GM12872 (cell line): ENCODE measurements around the gene BHLHE23.

Source experiments
- TF ChIP-seq, protein P1 (sequence below): IDR thresholded peaks from 3 replicates; pipeline ENCODE4 v1.5.1; 2011; ENCODE audit warnings: low read depth, mild to moderate bottlenecking, low read length, moderate library complexity; ENCODE audit not compliant: insufficient read depth

BHLHE23 gene

DNA sequence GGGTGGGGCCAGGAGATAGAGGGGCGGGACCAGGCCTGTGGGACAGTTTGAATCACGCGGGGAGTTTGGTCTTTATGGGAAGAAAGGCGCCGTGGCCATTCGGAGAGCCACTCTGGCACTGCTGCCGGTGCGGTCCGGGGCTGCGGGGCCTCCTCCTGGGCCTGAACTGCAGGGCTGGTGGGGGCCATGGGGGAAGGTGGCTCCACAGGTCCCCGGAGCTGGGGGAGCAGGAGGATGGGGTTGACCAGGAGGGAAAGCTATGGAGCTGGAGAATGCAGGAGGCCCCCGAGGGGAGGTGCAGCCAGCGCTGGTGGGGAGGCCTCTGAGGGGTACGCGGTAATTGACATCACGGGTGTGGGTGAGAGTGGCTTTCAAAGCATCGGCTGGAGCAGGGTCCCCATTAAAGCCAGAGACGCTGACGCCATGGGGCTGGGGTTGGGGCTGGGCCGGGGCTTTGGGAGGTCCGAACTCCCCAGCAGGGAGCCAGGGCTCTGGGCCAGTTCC is 1.8 kb upstream of the BHLHE23 start:
- TF ChIP-seq, protein P1, sequence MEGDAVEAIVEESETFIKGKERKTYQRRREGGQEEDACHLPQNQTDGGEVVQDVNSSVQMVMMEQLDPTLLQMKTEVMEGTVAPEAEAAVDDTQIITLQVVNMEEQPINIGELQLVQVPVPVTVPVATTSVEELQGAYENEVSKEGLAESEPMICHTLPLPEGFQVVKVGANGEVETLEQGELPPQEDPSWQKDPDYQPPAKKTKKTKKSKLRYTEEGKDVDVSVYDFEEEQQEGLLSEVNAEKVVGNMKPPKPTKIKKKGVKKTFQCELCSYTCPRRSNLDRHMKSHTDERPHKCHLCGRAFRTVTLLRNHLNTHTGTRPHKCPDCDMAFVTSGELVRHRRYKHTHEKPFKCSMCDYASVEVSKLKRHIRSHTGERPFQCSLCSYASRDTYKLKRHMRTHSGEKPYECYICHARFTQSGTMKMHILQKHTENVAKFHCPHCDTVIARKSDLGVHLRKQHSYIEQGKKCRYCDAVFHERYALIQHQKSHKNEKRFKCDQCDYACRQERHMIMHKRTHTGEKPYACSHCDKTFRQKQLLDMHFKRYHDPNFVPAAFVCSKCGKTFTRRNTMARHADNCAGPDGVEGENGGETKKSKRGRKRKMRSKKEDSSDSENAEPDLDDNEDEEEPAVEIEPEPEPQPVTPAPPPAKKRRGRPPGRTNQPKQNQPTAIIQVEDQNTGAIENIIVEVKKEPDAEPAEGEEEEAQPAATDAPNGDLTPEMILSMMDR: no peak

DNA sequence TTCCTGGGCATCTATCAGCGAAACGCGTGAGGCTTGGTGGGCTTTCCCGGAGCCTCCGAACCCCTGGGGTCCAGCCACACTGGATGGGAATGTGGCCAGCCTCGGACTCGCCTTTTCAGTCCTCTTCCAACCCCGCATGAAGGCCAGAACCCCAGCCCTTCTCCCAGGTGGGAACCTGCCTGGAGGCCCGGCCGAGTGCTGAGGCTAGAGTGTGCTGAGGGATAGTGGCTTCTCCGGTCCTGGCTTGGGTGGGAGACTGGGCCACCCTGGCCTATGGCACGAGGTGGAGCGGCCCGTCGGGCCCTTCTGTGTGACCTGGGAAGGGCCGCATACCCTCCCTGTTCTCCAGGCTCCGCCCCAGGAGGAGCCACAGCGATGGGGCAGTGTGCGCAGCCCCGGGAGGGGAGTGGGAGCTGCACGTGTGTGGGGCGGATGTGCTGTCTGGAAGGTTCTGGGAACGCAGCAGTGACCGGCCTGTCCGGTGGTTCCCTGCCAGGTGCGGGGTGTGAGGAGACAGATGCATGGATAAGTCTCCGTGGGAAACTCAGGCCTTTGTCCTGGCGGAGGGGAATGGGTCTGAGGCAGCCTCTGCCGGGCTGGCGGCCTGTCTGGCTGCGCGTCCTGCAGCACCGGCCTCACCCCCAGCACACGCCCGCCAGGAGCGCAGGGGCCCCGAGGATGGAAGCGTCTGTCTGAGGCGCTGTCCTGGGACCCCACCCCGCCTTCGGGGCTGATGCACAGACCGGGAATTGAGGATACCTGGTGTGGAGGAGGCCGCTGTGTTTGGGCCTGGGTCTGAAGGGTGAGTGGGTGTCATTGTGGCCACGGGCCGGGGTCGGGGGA is 1.1 kb upstream of the BHLHE23 start:
- TF ChIP-seq, protein P1: no peak

DNA sequence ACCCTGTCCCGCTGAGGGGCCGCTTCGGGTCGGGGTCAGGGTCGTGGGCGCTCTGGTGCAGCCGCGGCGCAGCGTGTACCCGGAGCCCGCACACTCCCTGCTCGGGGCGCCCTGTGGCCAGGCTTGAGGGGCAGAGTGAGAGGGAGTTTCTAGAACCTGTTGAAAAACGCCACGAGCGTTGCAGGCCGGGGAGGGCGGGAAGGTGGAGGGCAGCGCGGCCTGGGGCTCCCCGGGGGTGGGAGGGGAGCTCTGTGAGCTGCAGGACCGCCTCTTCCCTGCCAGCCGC is 539 bp upstream of the BHLHE23 start:
- TF ChIP-seq, protein P1: no peak

DNA sequence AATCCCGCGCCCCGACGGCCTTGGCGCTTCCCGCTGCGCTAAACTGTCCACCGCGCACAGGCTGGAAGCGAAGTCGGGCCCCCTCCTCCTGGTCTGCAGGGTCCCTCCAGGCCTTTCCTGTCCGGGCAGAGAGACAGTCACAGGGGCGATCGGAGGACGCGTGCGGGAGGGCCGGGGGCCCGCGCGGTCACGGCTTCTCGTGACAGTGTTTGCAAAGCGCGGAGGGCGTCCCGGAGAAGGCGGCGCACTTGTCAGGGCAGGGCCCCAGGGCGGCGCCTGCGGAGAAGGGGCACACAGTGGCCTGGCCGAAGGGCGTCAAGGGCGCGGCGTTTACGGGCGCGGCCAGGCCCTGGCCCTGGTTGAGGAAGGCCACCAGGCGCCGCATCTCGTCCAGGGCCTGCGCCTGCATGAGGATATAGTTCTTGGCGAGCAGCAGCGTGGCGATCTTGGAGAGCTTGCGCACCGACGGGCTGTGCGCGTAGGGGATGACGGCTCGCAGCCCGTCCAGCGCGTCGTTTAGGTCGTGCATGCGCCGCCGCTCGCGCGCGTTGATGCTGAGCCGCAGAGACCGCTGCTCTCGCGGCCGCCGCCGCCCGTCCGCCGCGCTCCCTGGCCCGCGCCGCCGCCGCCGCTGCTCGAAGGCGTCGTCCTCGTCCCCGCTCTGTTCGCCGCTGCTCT is 763 bp downstream of the BHLHE23 start:
- TF ChIP-seq, protein P1: no peak

DNA sequence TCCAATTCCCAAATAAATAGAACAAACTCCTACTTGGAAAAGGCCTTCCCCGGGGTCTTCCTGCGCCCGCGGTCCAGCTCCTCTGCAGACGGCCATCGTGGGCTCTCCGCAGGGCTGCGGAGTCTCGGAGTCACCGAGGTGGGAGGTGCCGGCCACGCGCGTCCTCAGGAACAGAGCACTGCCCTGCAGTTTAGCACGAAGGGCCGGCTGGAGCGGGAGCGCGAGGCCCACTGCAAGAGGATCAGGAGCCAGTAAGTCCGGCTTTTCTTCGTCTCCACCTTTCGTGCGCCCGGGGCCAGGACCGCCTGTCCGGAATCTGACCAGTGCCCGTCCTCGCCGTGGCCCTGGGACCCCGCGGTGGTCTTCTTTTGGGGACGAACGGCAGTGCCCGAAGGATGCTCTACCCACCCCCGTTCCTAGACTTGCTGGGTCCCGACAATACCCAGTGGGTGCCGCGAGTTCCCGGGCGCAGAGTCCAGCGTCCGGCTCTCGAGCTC is 1.4 kb downstream of the BHLHE23 start:
- TF ChIP-seq, protein P1: no peak

DNA sequence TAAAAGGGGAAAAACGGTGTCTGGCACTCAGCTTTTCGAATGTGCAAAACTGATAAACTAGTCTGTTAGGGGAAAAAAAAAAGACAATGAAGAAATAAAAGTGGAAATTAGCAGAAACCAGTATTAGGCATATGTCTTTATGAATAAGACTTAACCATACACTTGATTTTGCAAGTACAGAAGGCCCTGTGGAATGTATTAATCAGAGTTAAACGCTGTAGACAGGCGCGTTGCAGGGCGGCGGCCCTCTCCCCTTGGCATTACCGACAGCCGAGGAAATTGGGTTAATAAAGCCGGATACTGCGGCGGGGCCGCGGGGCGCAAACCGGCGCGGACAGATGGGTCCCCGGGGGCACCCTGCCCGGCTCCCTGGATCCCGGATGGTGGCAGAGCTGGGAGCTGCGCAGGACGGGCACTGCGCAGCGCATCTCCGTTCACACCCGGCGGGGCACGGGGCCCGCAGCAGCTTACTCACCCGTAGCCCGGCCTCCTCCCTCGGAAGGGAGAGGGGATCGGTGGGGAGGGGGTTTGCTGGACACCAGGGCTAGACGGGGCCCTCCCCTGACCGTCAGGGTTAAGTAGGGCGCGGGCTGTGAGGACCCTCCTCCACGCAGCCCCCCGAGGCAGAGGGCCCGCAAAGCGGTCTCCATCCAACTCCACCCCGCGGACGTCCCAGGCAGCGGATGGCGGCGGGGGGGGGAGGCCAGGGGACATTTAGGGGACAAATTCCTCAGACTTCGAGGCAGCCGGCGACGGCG is 2.0 kb downstream of the BHLHE23 start:
- TF ChIP-seq, protein P1: no peak

DNA sequence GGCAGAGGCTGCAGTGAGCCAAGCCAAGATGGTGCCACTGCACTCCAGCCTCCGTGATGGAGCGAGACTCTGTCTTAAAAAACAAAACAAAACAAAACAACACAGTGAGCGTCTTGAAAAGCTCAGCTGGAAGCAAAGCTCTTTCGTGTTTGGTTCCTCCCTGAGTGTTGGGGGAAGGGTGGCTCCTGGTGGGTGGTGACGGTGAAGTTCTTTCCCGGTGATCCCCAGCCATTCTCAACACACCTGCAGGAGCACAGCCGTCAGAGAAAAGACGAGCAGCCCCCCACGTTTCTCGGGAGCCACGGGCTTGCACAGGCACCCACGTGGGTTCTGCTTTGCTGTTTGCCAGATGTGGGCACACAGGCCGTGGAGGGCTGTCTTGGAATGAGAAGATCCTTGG is 3.2 kb downstream of the BHLHE23 start:
- TF ChIP-seq, protein P1: no peak
